BJ (cell line): Measurements from ENCODE around the gene RRP1B. TPM values are rescaled to one million over a fixed set of nuclear protein-coding genes. Genes with fewer than 3 reads are reported as not detected.
"Not testable (repeated sequence)": the region's sequence is repeated elsewhere in the genome, so short reads cannot be mapped to it uniquely, and the experiment has no call there.

ENCODE experiments used
- CTCF ChIA-PET: fragments of 350-600 bp; formaldehyde crosslinking; extraction: SDS; loops from one replicate; lab custom pipeline; 2021; ENCODE audit warnings: antibody characterized with exemption, inconsistent platforms; lab: Yijun Ruan, JAX
- POLR2A ChIA-PET: fragments of 300-600 bp; sonication (Branson Sonifier 250); formaldehyde crosslinking; extraction: SDS; loops from one replicate; lab custom pipeline; 2021; ENCODE audit warnings: antibody characterized with exemption; lab: Charles Lee
- DNase-seq: peaks from one replicate; pipeline ENCODE4 v3.0.0-alpha.2; 2011; ENCODE audit warnings: low read depth
- H3K27me3 ChIP-seq: 2 replicates; pipeline ENCODE4 v1.6.0; 2011; ENCODE audit warnings: low read length; ENCODE audit not compliant: control insufficient read depth, insufficient read depth
- H3K36me3 ChIP-seq: 2 replicates; pipeline ENCODE4 v1.5.1; 2011; ENCODE audit warnings: low read length; ENCODE audit not compliant: control insufficient read depth, insufficient read depth
- H3K4me3 ChIP-seq: 2 replicates; pipeline ENCODE4 v1.5.1; 2011; ENCODE audit warnings: low read depth, mild to moderate bottlenecking, control low read depth, low read length
- polyA plus RNA-seq: library from polyadenylated mRNA; depleted of rRNA; stranded (reverse); fragments of >200 nt; gene quantifications from 2 replicates; pipeline ENCODE4 v1.2.3, GENCODE V29; 2011
- TF ChIP-seq, protein P1 (sequence below): IDR thresholded peaks from 2 replicates; pipeline ENCODE4 v1.5.1; 2011; ENCODE audit warnings: low read depth, mild to moderate bottlenecking, control low read depth, inconsistent platforms, low read length, moderate library complexity; ENCODE audit not compliant: insufficient read depth

RRP1B gene
- polyA plus RNA-seq, 1 experiment: 11.6 TPM

- peak; percentile 59 for DNase-seq
- TF ChIP-seq, protein P1, sequence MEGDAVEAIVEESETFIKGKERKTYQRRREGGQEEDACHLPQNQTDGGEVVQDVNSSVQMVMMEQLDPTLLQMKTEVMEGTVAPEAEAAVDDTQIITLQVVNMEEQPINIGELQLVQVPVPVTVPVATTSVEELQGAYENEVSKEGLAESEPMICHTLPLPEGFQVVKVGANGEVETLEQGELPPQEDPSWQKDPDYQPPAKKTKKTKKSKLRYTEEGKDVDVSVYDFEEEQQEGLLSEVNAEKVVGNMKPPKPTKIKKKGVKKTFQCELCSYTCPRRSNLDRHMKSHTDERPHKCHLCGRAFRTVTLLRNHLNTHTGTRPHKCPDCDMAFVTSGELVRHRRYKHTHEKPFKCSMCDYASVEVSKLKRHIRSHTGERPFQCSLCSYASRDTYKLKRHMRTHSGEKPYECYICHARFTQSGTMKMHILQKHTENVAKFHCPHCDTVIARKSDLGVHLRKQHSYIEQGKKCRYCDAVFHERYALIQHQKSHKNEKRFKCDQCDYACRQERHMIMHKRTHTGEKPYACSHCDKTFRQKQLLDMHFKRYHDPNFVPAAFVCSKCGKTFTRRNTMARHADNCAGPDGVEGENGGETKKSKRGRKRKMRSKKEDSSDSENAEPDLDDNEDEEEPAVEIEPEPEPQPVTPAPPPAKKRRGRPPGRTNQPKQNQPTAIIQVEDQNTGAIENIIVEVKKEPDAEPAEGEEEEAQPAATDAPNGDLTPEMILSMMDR: no peak
- ChIA-PET POLR2A (interaction anchor here (0.6 kb wide), 1 partner anchor 1596 kb away, joined by 3 read pairs; no protein-coding TSS in a partner anchor), CTCF (interaction anchor here (0.6 to 0.8 kb wide), 3 partner anchors 8 to 16 kb away, joined by 3 to 4 read pairs (median 3); no protein-coding TSS in a partner anchor)
- Histone ChIP-seq H3K36me3 (no peaks in the 10 kb centered on the region), H3K27me3 (no peaks in the 10 kb centered on the region), H3K4me3 (no peak overlapping the region)
Observed at GRCh38 chr21:43712268-43712942, 53.0 kb downstream of the RRP1B start.

GRCh38 chr21:43713123-43713522 is 53.8 kb downstream of the RRP1B start:
- ChIA-PET POLR2A (interaction anchor here (0.6 kb wide), 1 partner anchor 16 kb away, joined by 4 read pairs; no protein-coding TSS in a partner anchor), CTCF (interaction anchor here (0.8 kb wide), 1 partner anchor 8 kb away, joined by 3 read pairs; no protein-coding TSS in a partner anchor)
- not testable (repeated sequence) for H3K4me3 ChIP-seq, DNase-seq, H3K36me3 ChIP-seq, H3K27me3 ChIP-seq

DNA sequence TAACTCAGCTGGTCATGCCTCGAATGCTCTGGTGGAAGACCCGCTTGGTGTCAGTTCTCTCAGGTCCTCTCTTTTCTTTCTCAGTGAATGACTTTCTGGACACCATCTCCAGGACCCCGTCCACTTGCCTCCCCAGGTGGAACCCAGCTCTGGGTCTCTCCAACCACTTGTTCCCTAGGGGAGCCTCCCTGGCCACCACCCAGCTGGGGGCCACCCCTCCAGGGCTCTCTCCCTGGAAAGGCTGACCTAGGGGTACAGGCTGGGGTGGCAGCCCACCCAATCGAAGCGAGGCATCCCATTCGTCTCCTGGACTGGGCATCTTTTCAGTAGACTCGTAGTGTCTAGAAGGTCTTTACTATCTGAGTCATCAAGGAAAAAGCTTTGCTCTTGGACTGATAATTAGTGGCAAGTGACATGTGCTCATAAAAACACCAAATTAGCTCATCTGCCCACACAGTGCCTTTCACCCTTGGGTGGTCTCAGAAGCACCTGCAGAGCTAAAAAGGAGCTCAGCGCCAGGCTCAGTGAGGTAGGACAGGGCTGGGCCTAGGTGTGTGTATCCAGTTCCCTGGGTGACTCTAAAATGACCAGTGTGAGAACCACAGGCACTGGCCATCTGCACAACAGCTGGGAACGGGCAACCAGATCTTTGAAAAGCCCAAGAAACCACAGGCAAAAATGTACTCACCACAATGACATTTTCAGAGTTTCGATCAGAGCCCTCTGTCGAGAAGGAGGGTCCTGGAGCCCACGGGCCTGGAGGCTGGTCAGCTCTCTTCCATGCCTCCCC is 57.2 kb downstream of the RRP1B start:
- ChIA-PET CTCF (interaction anchor here (0.7 to 2.4 kb wide), 4 partner anchors 12 to 16 kb away, joined by 3 to 6 read pairs (median 3); no protein-coding TSS in a partner anchor), POLR2A (no interaction called here)
- Histone ChIP-seq H3K27me3 (no peaks in the 10 kb centered on the region), H3K36me3 (no peaks in the 10 kb centered on the region; the same call in 1 of the 2 replicates), H3K4me3 (no peak overlapping the region)
- DNase-seq: no peak
- TF ChIP-seq, protein P1: no peak

DNA sequence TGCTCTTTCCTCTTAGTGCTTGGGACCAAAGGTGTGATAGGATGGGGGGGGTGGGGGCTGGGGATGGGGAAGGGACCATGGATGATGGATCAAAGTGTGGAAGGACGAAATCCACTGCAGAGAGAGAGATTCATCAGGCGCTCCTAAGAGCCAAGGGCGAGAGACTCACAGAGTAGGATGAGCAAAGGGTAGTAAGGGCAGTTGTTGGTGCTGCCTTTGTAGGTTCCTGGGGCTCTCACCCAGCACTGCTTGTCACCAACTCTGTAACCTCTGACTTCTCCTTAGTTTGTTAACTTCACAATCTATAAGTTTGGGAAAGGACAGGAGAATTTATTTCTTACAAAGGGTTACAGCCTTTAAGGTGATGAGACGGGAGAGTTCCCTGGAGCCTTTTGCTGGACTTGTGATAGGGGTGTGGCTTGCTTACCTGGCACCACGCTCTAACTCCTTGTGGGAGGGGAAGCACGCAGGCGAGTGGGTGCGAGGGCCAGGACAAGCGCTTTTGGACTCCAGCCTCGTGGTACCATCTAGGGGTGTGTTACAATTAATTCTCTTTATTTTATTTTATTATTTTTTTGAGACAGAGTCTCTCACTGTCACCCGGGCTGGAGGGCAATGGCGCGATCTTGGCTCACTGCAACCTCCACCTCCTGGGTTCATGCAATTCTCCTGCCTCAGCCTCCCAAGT is 58.0 kb downstream of the RRP1B start:
- DNase-seq: no peak
- no peaks in the 10 kb centered on the region for H3K27me3 ChIP-seq
- TF ChIP-seq, protein P1: no peak
- no peak overlapping the region for H3K4me3 ChIP-seq
- POLR2A ChIA-PET: no interaction called here
- no peaks in the 10 kb centered on the region; the same call in 1 of the 2 replicates for H3K36me3 ChIP-seq
- CTCF ChIA-PET: interaction anchor here (0.8 to 2.4 kb wide), 3 partner anchors 11 to 14 kb away, joined by 3 to 6 read pairs (median 3); no protein-coding TSS in a partner anchor

DNA sequence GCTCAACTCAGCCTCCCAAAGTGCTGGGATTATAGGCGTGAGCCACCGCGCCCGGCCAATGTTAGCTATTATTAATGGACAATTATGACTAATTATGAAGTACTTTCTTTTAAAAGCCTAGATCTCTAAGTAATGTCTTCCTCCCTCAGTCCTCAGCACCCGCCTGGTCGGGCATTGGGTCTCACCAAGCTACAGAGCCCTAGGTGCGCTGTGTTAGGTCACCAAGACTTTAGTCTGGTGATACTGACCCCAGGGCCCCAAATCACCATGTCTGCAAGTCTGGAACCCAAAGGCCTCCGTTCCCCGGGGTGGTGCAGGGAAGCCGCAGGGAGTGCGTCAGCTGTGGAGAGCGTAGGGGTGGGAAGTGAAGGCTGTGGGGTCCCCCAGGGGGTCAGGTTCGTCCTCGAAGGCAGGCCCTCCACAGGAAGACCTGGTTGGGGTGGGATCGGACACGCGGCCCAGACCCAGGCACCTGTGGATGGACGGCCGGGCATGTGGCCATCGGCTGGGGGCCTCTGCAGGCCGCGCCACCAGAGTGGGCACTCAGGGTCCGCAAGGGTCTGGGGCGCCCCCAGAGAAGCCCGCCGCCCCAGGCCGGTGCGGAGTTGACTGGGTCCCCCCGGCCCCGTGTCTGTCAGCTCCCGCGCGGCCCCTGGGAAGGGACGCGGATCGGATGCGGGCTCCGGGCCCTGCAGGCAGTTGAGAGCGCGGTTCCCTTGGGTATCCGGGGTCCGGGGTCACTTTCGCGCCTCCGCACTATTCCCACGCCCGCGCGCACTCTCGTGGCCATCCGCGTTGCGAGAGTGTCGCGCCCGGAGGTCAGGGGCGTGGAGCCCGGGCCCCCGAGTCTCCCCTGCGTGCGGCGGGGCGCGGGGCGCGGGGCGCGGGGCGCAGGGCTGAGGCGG is 58.9 kb downstream of the RRP1B start:
- POLR2A ChIA-PET: no interaction called here

More for the DNA sequence above, 58.9 kb downstream of the RRP1B start:
- Histone ChIP-seq H3K27me3 (no peaks in the 10 kb centered on the region), H3K4me3 (peak overlapping the region; percentile 97), H3K36me3 (no peaks in the 10 kb centered on the region; the same call in none of the 2 replicates)
- CTCF ChIA-PET: interaction anchor here (2.4 kb wide), 1 partner anchor 10 kb away, joined by 6 read pairs; no protein-coding TSS in a partner anchor
- TF ChIP-seq, protein P1: no peak
- no peak for DNase-seq
